Dermis blood vessel endothelial cell (primary cell): ENCODE data around the gene PPIL4. TPM values are rescaled to one million over a fixed set of nuclear protein-coding genes. Genes with fewer than 3 reads are reported as not detected.

Experiments
- DNase-seq: peaks from one replicate; pipeline ENCODE4 v3.0.0; 2010
- total RNA-seq: library from RNA; depleted of rRNA; stranded (reverse); fragments of >200 nt; gene quantifications from 2 replicates; pipeline ENCODE4 v1.2.3, GENCODE V29; 2014

The PPIL4 gene
- total RNA-seq, 1 donor from 2014 or later = 30.3 TPM

GRCh38 chr6:149456311-149457021, 89.4 kb downstream of the PPIL4 start:
- no peak for DNase-seq

- no peak for DNase-seq
These were observed 90.7 kb downstream of the PPIL4 start for GRCh38 chr6:149455031-149455732.

Other genes with a start within 250 kb of the PPIL4 start
- 15.0 and 33.6 TPM in 2 replicates for gene TAB2, start 228.3 kb downstream of the PPIL4 start, total RNA-seq
- gene SUMO4, start 145.8 kb downstream of the PPIL4 start, total RNA-seq = 1.0 and 1.3 TPM in 2 replicates
- 0.17 and 0.23 TPM in 2 replicates for gene ZC3H12D, start 61.0 kb downstream of the PPIL4 start, total RNA-seq
- gene GINM1, start 20.3 kb upstream of the PPIL4 start, total RNA-seq = 54.2 and 57.5 TPM in 2 replicates
- gene KATNA1, start 102.7 kb upstream of the PPIL4 start, total RNA-seq = 20.3 and 22.8 TPM in 2 replicates
- gene LATS1, start 172.1 kb upstream of the PPIL4 start, total RNA-seq = 9.9 and 13.1 TPM in 2 replicates
- 29.3 and 31.0 TPM in 2 replicates for gene NUP43, start 200.5 kb upstream of the PPIL4 start, total RNA-seq
- 132 and 137 TPM in 2 replicates for gene PCMT1, start 203.7 kb upstream of the PPIL4 start, total RNA-seq